Measurements from ENCODE around the gene OTOS.

DNA sequence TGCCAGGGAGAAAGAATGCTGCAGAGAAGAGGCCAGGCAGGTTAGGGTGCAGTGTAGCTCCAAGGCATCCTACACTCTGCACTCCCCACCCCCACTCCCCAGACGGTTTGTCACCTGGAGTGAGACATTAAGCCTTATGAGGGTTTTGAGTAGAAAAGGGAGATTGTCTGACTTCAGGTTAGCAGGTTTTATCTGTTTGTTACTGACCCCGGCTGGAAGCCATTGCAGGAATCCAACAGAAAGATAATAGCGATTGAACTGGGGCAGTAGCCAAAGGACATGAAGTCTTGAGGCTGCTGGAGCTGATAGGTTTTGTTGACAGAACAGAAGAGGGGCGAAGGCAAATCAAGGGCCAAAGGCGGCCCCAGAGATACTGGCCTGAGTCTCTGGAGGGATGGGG is 51.2 kb downstream of the OTOS start:
- no peak for TF ChIP-seq CTCF (IDR thresholded peaks at IDR 0.05)
- TF ChIP-seq ZFX (IDR thresholded peaks at IDR 0.05; ENCODE audit: borderline replicate concordance) = no peak

All from 22Rv1 (cell line).